Thyroid gland (tissue), 4 donors: ENCODE measurements around the gene C1orf232. TPM values are rescaled to one million over a fixed set of nuclear protein-coding genes. Genes with fewer than 3 reads are reported as not detected.

Experiments
- DNase-seq, 2 donors: peaks; one replicate each; pipeline ENCODE4 v3.0.0-alpha.2; 2019
- H3K27ac ChIP-seq, 3 donors: fragments of 200-600 bp; sonication (generic); 1 replicate in 2 of 3; 2 replicates in 1 of 3; pipeline ENCODE4 v1.5.1; 2016 to 2019; ENCODE audit warnings: mild to moderate bottlenecking in 1 of 3, moderate library complexity in 1 of 3
- H3K27me3 ChIP-seq: fragments of 200-600 bp; sonication (generic); one replicate; pipeline ENCODE4 v1.5.1; 2019
- H3K36me3 ChIP-seq, 2 donors: fragments of 200-600 bp; sonication (generic); one replicate each; pipeline ENCODE4 v1.5.1; 2016 to 2019
- H3K4me1 ChIP-seq, 2 donors: fragments of 200-600 bp; sonication (generic); one replicate each; pipeline ENCODE4 v1.5.1; 2017 to 2019
- H3K4me3 ChIP-seq, 3 donors: fragments of 200-600 bp; sonication (generic); replicated peaks in 1 of 3; 1 replicate in 2 of 3; 2 replicates in 1 of 3; pipeline ENCODE4 v1.5.1; 2016; ENCODE audit warnings: mild to moderate bottlenecking in 1 of 3
- H3K9me3 ChIP-seq: fragments of 200-600 bp; sonication (generic); one replicate; pipeline ENCODE4 v1.5.1; 2017
- CTCF ChIP-seq, 6 experiments: fragments of 200-600 bp in 3 of 6; fragments of 450-650 bp in 3 of 6; sonication (generic) in 3 of 6; IDR thresholded peaks; one replicate each; pipeline ENCODE4 v1.5.1; 2016 to 2019; ENCODE audit warnings: antibody characterized with exemption in 6 of 6, mild to moderate bottlenecking in 2 of 6, inconsistent platforms in 1 of 6, moderate library complexity in 1 of 6
- POLR2A ChIP-seq, 2 donors: fragments of 450-650 bp; IDR thresholded peaks; one replicate each; pipeline ENCODE4 v1.6.1; 2017; ENCODE audit warnings: antibody characterized with exemption in 2 of 2, mild to moderate bottlenecking in 2 of 2, moderate library complexity in 1 of 2
- WGBS, 2 donors: methylation state at CpG; one replicate each; pipeline ENCODE4 v1.1.5; 2017; 5-methylcytosine and 5-hydroxymethylcytosine counted together
- intact Hi-C: fragments of 100-400 bp; cut with DNase I; formaldehyde crosslinking; loops from one replicate; pipeline ENCODE4 v1.15.1; 2023
- total RNA-seq, 4 donors: library from RNA; depleted of rRNA; stranded (reverse); fragments of >200 nt; gene quantifications; one replicate each; pipeline ENCODE4 v1.2.3, GENCODE V29; 2016

The C1orf232 gene
- total RNA-seq, 4 donors from 2014 or later, result not detected

- no peak overlapping the region for H3K27ac ChIP-seq
- WGBS, 2 donors, result 80 to 85% methylated on average over 2 to 4 of the region's 4 CpGs
- no peaks in the 10 kb centered on the region for H3K9me3 ChIP-seq
- H3K27me3 ChIP-seq, result no peaks in the 10 kb centered on the region
- TF ChIP-seq CTCF (IDR thresholded peaks at IDR 0.05) (no peak), POLR2A (IDR thresholded peaks at IDR 0.05) (no peak)
- peaks cover 8 to 12% of the 10 kb centered on the region in 2 donors for H3K4me1 ChIP-seq
- DNase-seq, result no peak
- H3K36me3 ChIP-seq, result peaks cover 14 to 19% of the 10 kb centered on the region in 2 donors
- intact Hi-C loops, result no loop called here
- no peak overlapping the region for H3K4me3 ChIP-seq
These were observed 11.3 kb upstream of the C1orf232 start for GRCh38 chr1:26180010-26180506.

- TF ChIP-seq CTCF (IDR thresholded peaks at IDR 0.05), result peak in 1 of 6 experiments; percentile 29
- TF ChIP-seq POLR2A (IDR thresholded peaks at IDR 0.05), result peak in 1 of 2 donors; percentile 71
- Histone ChIP-seq H3K4me3 (peak within 1 kb of the TSS in 2 of 3 donors; percentile 31 to 55), H3K27ac (peak within 1 kb of the TSS; percentile 44 to 78 (median 71)), H3K36me3 (peaks cover 2 to 9% of the 10 kb centered on the region in 2 donors), H3K4me1 (peaks cover 8 to 12% of the 10 kb centered on the region in 2 donors), H3K27me3 (no peaks in the 10 kb centered on the region), H3K9me3 (no peaks in the 10 kb centered on the region)
- DNase-seq, result peak; percentile 92 to 93
- 29 to 31% methylated on average over 17 to 20 of the region's 21 CpGs for WGBS, 2 donors
- intact Hi-C loops, result no loop called here
These were observed 8.5 kb upstream of the C1orf232 start, which contains the start of gene CNKSR1 for GRCh38 chr1:26177182-26177684. Gene CNKSR1 (plus strand): TSS chr1:26177491. CDS start chr1:26177548, 57 bp downstream.

GRCh38 chr1:26175346-26175745, 6.6 kb upstream of the C1orf232 start:
- Histone ChIP-seq H3K27me3 (no peaks in the 10 kb centered on the region), H3K36me3 (no peaks in the 10 kb centered on the region), H3K4me1 (peaks cover 18% of the 10 kb centered on the region in 2 donors), H3K27ac (no peak overlapping the region), H3K4me3 (no peak overlapping the region), H3K9me3 (no peaks in the 10 kb centered on the region)
- 84 to 90% methylated on average over 8 of the region's 8 CpGs for WGBS, 2 donors
- no peak for DNase-seq
- intact Hi-C loops, result no loop called here
- TF ChIP-seq CTCF (IDR thresholded peaks at IDR 0.05), result no peak
- no peak for TF ChIP-seq POLR2A (IDR thresholded peaks at IDR 0.05)

- Histone ChIP-seq H3K9me3 (no peaks in the 10 kb centered on the region), H3K27ac (peak within 1 kb of the TSS in 1 of 3 donors; percentile 50), H3K4me1 (peaks cover 8 to 18% of the 10 kb centered on the region in 2 donors), H3K4me3 (peak within 1 kb of the TSS in 1 of 3 donors; percentile 58), H3K36me3 (no peaks in the 10 kb centered on the region), H3K27me3 (no peaks in the 10 kb centered on the region)
- intact Hi-C loops, result loop anchor here (5.0 kb wide), 1 partner anchor 61 kb away; the partner anchor contains the start of gene CEP85
- no peak for TF ChIP-seq POLR2A (IDR thresholded peaks at IDR 0.05)
- no peak for TF ChIP-seq CTCF (IDR thresholded peaks at IDR 0.05)
- DNase-seq, result no peak
- 89 to 91% methylated on average over 30 to 34 of the region's 34 CpGs for WGBS, 2 donors
These were observed 2.6 kb upstream of the C1orf232 start, which contains the start of gene ZNF593OS for GRCh38 chr1:26171084-26172072. Gene ZNF593OS (minus strand): TSS chr1:26171832. CDS start chr1:26171661, 171 bp downstream.
